HG02840 (cell line): ENCODE results near the gene DNAH9.
"Not testable (repeated sequence)": the region's sequence is repeated elsewhere in the genome, so short reads cannot be mapped to it uniquely, and the experiment has no call there.

Source experiments
- ATAC-seq: cut with Tn5 transposase; IDR thresholded peaks from one replicate; pipeline ENCODE4 v1.9.1; 2021; ENCODE audit warnings: mild to moderate bottlenecking, moderate library complexity, moderate number of reproducible peaks; ENCODE audit not compliant: unreplicated experiment, low FRiP score

The DNAH9 gene

GRCh38 chr17:11948789-11949188, 350.5 kb downstream of the DNAH9 start:
- no peak for ATAC-seq

- not testable (repeated sequence) for ATAC-seq
These were observed 351.3 kb downstream of the DNAH9 start for GRCh38 chr17:11949571-11949970.

DNA sequence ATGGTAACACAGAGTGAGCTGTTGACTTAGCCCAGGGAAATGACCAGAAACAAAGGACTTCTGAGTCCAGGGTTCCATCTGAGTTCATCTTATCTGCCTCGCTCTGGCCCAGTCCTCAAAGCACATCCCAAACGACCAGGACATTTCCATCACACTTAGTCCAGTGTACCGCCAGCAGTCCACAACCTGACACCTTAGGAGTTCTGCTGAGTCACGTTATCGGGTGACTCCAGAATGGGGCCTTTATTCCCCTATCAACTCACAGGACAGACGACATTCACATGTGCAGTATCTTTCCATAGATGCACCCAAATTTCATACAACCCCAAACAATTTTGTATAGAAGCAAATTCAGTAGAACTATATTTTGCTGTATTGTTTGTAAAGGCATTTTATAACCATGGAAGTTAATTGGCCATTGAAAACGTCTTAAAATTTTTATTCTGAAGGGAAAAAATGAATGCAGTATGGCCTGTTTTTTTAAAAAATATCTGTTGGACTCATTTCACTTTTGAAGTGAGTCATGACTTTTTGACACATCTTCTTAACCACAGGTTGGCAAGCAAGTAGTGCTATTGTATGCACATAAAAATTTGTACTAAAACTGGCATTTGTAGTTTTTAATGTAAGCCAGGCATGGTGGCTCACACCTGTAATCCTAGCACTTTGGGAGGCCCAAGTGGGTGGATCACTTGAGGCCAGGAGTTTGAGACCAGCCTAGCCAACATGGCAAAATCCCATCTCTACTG, 352.7 kb downstream of the DNAH9 start:
- no peak for ATAC-seq

DNA sequence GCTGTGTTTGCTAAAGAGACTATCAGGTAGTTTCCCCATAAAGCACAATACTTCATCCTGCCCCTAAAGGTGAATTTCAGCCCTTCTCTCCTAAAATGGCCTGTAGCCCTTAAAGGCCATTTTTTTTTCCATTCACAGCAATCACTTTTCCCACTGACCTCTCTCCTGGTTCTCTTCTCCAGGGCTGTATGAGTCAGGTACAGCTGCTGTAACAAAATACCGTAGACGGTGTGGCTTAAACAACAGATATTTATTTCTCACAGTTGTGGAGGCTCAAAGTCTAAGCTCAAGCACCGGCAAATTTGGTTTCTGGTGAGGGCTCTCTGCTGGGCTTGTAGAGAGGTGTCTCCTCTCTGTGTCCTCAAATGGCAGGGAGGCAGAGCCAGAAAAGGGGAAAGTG, 354.3 kb downstream of the DNAH9 start:
- ATAC-seq = no peak

DNA sequence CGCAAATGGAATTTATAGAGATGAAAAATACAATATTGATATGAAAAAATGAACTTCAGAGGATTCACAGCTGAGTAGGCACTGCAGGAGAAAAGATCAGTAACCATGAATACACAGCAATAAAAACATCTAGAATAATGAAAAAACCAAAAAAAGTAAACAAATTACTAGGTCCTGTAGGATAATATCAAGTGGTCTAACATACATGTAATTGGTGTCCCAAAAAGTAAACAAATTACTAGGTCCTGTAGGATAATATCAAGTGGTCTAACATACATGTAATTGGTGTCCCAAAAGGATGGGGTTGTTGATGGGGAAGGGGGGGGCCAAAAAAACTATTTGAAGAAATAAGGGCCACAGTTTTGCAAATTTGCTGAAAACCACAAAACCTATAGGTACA, 355.7 kb downstream of the DNAH9 start:
- no peak for ATAC-seq

DNA sequence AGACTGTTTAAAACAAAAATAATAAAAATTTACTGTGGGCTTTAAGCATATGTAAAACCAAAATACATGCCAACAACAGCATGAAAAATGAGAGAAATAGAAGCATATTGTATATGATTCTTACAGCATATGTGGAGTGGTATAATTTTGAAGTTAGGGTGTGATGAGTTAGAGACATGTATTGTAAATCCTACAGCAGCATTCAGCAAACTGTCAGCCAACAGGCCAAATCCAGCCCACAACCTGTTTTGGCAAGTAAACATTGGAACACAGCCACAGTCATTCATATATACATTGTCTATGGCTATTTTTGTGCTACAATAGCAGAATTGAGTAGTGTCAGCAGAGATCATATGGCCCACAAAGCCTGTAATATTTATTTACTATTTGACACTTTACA, 356.7 kb downstream of the DNAH9 start:
- ATAC-seq = no peak

GRCh38 chr17:11969565-11969964, 371.3 kb downstream of the DNAH9 start:
- no peak for ATAC-seq

DNA sequence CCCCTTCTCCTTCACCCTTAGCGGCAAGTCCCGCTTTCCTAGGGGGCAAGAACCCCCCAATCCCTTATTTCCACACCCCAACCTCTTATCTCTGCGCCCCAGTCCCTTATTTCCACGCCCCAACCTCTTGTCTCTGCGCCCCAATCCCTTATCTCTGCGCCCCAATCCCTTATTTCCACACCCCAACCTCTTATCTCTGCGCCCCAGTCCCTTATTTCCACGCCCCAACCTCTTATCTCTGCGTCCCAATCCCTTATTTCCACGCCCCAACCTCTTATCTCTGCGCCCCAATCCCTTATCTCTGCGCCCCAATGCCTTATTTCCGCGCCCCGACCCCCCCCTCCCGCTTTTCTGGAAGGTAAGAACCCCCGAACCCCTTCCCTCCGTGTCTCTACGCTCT, 374.5 kb downstream of the DNAH9 start:
- not testable (repeated sequence) for ATAC-seq

- no peak for ATAC-seq
These were observed 381.5 kb downstream of the DNAH9 start for GRCh38 chr17:11979795-11980194.

- ATAC-seq = no peak
These were observed 382.5 kb downstream of the DNAH9 start for GRCh38 chr17:11980813-11981212.

GRCh38 chr17:11981862-11982261, 383.6 kb downstream of the DNAH9 start:
- ATAC-seq = no peak

DNA sequence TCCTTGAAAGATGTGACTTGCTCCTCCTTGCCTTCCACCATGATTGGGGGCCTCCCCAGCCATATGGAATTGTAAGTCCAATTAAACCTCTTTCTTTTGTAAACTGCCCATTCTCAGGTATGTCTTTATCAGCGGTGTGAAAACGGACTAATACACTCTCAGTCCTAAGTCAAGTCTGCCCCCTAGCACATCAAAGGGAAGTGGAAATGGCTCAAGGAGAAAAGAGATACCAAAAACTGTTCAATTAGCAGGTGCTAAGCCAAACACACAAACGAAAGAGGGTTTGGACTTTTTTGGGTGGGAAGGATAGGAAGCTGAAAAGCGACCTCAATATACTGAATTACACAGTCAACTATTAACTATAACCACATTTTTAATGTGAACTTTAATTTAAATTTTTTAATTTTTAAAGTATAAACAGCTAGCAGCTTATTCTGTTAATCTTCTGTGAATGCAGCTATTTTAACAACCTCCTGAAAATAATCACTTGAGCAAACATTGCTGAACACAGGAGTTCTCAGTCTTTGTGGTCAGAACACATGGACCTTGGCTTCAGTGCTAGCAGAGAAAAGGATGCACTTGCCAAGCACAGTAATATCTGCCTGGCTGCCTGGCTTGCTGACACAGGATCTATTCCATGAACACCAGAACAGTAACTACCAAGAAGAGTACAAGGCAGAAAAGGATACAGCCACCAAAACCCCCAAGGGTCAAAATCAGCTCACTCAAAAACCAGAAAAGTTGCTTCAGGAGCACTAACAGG, 388.1 kb downstream of the DNAH9 start:
- ATAC-seq = no peak

DNA sequence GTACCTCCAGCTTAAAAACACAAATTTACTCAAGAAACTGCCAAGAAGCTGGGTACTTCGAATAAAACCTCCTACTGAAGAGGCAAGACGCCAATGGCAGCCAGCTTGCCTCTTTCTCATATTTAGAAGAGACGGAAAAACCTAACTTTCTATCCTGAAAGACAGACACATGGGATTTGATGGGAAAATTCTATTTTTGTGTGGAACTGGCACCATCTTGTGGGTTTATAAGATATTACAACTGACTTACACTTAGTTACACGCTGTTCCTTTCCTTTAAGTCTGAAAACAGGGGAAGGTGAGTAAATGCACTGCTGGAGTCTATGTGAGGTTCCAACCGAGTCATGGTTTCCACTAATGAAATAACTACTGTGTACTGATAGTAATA, 388.7 kb downstream of the DNAH9 start:
- no peak for ATAC-seq

DNA sequence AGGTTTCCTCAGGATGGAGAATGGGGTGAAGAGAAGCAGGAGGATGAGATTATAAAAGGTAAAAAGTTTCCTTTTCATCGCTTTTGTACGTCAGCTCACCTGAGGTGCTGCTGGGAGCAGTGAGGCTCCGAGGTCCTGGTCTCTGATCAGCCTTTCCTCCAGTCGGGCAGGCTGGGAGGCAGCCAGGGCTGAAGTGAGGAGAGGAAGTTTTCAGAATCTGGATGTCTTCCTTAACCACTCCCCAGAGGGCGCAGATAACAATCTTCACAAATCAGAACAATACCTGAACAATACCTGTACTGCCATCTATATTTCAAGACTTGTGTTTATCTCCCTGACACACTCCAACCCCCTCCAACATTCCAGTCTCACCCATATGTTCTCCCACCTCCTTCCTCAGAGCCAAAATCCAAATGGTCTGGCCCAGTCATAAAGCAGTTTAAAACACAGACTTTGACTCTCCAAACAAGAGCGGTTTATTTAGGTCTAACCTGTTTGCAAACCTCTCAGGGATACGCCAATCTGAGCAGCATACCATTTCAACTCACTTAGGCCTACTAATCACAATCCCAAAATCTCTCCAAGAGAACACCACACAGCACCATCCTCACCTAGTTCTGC, 392.2 kb downstream of the DNAH9 start:
- ATAC-seq = no peak

- no peak for ATAC-seq
These were observed 393.2 kb downstream of the DNAH9 start for GRCh38 chr17:11991461-11991860.

- ATAC-seq = peak; percentile 35
These were observed 398.5 kb downstream of the DNAH9 start for GRCh38 chr17:11996722-11997146.

GRCh38 chr17:11997147-11997971, 399.1 kb downstream of the DNAH9 start, which contains the start of gene ZNF18:
Gene ZNF18 (minus strand): TSS chr17:11997475. CDS start chr17:11992829, 4,646 bp downstream.
- ATAC-seq = peak; percentile 97

- no peak for ATAC-seq
These were observed 399.6 kb downstream of the DNAH9 start for GRCh38 chr17:11997972-11998233.

GRCh38 chr17:11999696-12000095, 401.4 kb downstream of the DNAH9 start:
- ATAC-seq = no peak

- no peak for ATAC-seq
These were observed 409.2 kb downstream of the DNAH9 start for GRCh38 chr17:12007466-12007865.
